ENCODE results near the gene ZSCAN20. TPM values are rescaled to one million over a fixed set of nuclear protein-coding genes. Genes with fewer than 3 reads are reported as not detected.

ZSCAN20 gene
- total RNA-seq, 6 donors from 2014 or later, result 2.2 to 5.6 (median 4.8) TPM

GRCh38 chr1:33482412-33482811, 10.0 kb downstream of the ZSCAN20 start:
- DNase-seq, result no peak
- 92 to 94% methylated on average over 2 of the region's 2 CpGs for WGBS, 2 donors
- TF ChIP-seq EP300 (IDR thresholded peaks at IDR 0.05), result no peak
- no peak for TF ChIP-seq POLR2AphosphoS5 (IDR thresholded peaks at IDR 0.05)
- no peak for TF ChIP-seq POLR2A (IDR thresholded peaks at IDR 0.05)
- no peak for TF ChIP-seq CTCF (IDR thresholded peaks at IDR 0.05)
- Histone ChIP-seq H3K36me3 (peaks cover 0 to 38% (median 8%) of the 10 kb centered on the region in 4 donors), H3K27ac (no peak overlapping the region), H3K4me3 (no peak overlapping the region), H3K9me3 (no peaks in the 10 kb centered on the region), H3K27me3 (no peaks in the 10 kb centered on the region), H3K4me1 (no peaks in the 10 kb centered on the region)
- no peak for ATAC-seq (ENCODE audit: low FRiP score in 2 of 2)

- 92 to 100% methylated on average over 2 of the region's 2 CpGs for WGBS, 2 donors
These were observed 16.2 kb downstream of the ZSCAN20 start for GRCh38 chr1:33488624-33489023.

GRCh38 chr1:33494929-33495328, 22.5 kb downstream of the ZSCAN20 start:
- DNase-seq, result no peak
- Histone ChIP-seq H3K27me3 (no peaks in the 10 kb centered on the region), H3K36me3 (peaks cover 0 to 49% (median 36%) of the 10 kb centered on the region in 4 donors), H3K27ac (no peak overlapping the region), H3K4me3 (no peak overlapping the region), H3K9me3 (peaks cover 23 to 50% (median 39%) of the 10 kb centered on the region in 4 donors), H3K4me1 (no peaks in the 10 kb centered on the region)
- TF ChIP-seq POLR2A (IDR thresholded peaks at IDR 0.05) (no peak), EP300 (IDR thresholded peaks at IDR 0.05) (no peak), CTCF (IDR thresholded peaks at IDR 0.05) (no peak), POLR2AphosphoS5 (IDR thresholded peaks at IDR 0.05) (no peak)
- ATAC-seq (ENCODE audit: low FRiP score in 2 of 2), result no peak
- WGBS, 2 donors, result 95 to 98% methylated on average over 9 of the region's 9 CpGs

More at GRCh38 chr1:33488624-33489023, 16.2 kb downstream of the ZSCAN20 start:
- DNase-seq, result no peak
- H3K27ac ChIP-seq, result no peak overlapping the region
- H3K36me3 ChIP-seq, result peaks cover 0 to 70% (median 37%) of the 10 kb centered on the region in 4 donors
- ATAC-seq (ENCODE audit: low FRiP score in 2 of 2), result peak; percentile 23 to 34
- H3K4me3 ChIP-seq, result no peak overlapping the region
- H3K9me3 ChIP-seq, result peaks cover 0 to 12% (median 7%) of the 10 kb centered on the region in 4 donors
- no peaks in the 10 kb centered on the region for H3K4me1 ChIP-seq
- no peaks in the 10 kb centered on the region for H3K27me3 ChIP-seq
- TF ChIP-seq POLR2A (IDR thresholded peaks at IDR 0.05) (no peak), POLR2AphosphoS5 (IDR thresholded peaks at IDR 0.05) (no peak), EP300 (IDR thresholded peaks at IDR 0.05) (no peak), CTCF (IDR thresholded peaks at IDR 0.05) (no peak)

GRCh38 chr1:33497410-33497809, 25.0 kb downstream of the ZSCAN20 start:
- ATAC-seq (ENCODE audit: low FRiP score in 2 of 2), result peak in 1 of 2 donors; percentile 16
- Histone ChIP-seq H3K4me3 (no peak overlapping the region), H3K27ac (no peak overlapping the region), H3K9me3 (peaks cover 23 to 47% (median 39%) of the 10 kb centered on the region in 4 donors), H3K36me3 (peaks cover 0 to 25% (median 22%) of the 10 kb centered on the region in 4 donors), H3K27me3 (no peaks in the 10 kb centered on the region), H3K4me1 (no peaks in the 10 kb centered on the region)
- DNase-seq, result no peak
- TF ChIP-seq POLR2A (IDR thresholded peaks at IDR 0.05) (no peak), CTCF (IDR thresholded peaks at IDR 0.05) (no peak), EP300 (IDR thresholded peaks at IDR 0.05) (no peak), POLR2AphosphoS5 (IDR thresholded peaks at IDR 0.05) (no peak)
- 94 to 96% methylated on average over 1 of the region's 1 CpG for WGBS, 2 donors

GRCh38 chr1:33500547-33500946, 28.1 kb downstream of the ZSCAN20 start:
- Histone ChIP-seq H3K4me3 (no peak overlapping the region), H3K9me3 (peaks cover 8 to 19% (median 13%) of the 10 kb centered on the region in 4 donors), H3K36me3 (no peaks in the 10 kb centered on the region), H3K4me1 (no peaks in the 10 kb centered on the region), H3K27ac (no peak overlapping the region), H3K27me3 (no peaks in the 10 kb centered on the region)
- WGBS, 2 donors, result 62 to 72% methylated on average over 4 of the region's 4 CpGs
- no peak for DNase-seq
- no peak for TF ChIP-seq EP300 (IDR thresholded peaks at IDR 0.05)
- no peak for TF ChIP-seq CTCF (IDR thresholded peaks at IDR 0.05)
- TF ChIP-seq POLR2AphosphoS5 (IDR thresholded peaks at IDR 0.05), result no peak
- TF ChIP-seq POLR2A (IDR thresholded peaks at IDR 0.05), result no peak
- ATAC-seq (ENCODE audit: low FRiP score in 2 of 2), result no peak
